ENCODE measurements around the gene IGFBP4.

DNA sequence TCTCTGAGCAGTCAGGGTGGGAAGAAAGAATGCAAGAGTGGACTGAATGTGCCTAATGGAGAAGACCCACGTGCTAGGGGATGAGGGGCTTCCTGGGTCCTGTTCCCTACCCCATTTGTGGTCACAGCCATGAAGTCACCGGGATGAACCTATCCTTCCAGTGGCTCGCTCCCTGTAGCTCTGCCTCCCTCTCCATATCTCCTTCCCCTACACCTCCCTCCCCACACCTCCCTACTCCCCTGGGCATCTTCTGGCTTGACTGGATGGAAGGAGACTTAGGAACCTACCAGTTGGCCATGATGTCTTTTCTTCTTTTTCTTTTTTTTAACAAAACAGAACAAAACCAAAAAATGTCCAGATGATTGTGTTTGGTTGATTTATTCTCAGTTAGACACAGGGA, 14.1 kb downstream of the IGFBP4 start:
- TF ChIP-seq POLR2A (IDR thresholded peaks at IDR 0.05) = no peak
- TF ChIP-seq, protein P1, sequence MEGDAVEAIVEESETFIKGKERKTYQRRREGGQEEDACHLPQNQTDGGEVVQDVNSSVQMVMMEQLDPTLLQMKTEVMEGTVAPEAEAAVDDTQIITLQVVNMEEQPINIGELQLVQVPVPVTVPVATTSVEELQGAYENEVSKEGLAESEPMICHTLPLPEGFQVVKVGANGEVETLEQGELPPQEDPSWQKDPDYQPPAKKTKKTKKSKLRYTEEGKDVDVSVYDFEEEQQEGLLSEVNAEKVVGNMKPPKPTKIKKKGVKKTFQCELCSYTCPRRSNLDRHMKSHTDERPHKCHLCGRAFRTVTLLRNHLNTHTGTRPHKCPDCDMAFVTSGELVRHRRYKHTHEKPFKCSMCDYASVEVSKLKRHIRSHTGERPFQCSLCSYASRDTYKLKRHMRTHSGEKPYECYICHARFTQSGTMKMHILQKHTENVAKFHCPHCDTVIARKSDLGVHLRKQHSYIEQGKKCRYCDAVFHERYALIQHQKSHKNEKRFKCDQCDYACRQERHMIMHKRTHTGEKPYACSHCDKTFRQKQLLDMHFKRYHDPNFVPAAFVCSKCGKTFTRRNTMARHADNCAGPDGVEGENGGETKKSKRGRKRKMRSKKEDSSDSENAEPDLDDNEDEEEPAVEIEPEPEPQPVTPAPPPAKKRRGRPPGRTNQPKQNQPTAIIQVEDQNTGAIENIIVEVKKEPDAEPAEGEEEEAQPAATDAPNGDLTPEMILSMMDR (IDR thresholded peaks at IDR 0.05 in 8 of 11, conservative IDR thresholded peaks at IDR 0.05 in 3 of 11) = no peak

Data from spleen (tissue), 7 donors.